NCI-H510A treated with DMSO at 0.1 percent for 48 hours (cell line): ENCODE results near the gene ARL10.
A peak's percentile ranks its signal among the peaks of the same experiment; 100 is the strongest.

Experiments
- DNase-seq: peaks from one replicate; lab custom pipeline; 2025; lab: John Stamatoyannopoulos, UW

ARL10 gene, protein sequence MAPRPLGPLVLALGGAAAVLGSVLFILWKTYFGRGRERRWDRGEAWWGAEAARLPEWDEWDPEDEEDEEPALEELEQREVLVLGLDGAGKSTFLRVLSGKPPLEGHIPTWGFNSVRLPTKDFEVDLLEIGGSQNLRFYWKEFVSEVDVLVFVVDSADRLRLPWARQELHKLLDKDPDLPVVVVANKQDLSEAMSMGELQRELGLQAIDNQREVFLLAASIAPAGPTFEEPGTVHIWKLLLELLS

DNA sequence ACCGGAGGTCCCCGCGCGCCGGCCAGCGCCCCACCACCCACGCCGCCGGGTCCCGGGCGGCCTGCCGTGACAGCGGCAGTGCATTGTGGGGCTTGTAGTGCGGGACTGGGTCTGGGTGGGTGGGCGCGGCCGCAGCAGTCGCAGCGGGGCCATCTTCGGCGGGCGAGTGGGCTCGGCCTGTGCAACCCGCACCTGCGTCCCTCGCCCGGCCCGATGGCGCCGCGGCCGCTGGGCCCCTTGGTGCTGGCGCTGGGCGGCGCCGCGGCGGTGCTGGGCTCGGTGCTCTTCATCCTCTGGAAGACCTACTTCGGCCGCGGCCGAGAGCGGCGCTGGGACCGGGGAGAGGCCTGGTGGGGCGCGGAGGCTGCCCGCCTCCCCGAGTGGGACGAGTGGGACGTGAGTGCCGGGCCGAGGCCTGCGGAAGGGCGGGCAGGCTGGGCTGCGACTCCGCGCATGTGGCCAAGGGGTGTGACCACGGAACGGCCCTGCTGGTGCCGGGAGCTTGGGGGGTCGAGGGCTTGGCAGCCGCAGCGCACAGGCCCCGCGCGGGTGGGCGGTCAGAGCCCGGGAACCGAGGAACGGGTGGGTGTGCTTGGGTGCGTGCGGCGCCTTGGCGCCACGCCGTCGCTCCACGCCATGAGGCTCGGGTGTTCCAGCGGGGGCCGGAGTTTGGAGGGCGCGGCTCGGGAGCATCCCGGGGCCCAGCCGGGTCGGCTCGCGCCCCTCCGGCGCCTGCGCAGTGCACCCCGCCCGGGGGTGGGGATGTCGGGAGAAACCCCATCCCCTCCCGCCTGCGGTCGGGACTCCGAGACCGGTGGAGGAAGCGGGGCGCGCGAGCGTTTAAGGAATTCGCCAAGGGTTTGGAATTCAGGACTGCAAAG is at the start of gene ARL10:
TSS of gene ARL10 (plus strand) at position 137 of the 881 bp plus-strand sequence. CDS start at position 214, 77 bp downstream.
- peak; percentile 4 for DNase-seq

DNA sequence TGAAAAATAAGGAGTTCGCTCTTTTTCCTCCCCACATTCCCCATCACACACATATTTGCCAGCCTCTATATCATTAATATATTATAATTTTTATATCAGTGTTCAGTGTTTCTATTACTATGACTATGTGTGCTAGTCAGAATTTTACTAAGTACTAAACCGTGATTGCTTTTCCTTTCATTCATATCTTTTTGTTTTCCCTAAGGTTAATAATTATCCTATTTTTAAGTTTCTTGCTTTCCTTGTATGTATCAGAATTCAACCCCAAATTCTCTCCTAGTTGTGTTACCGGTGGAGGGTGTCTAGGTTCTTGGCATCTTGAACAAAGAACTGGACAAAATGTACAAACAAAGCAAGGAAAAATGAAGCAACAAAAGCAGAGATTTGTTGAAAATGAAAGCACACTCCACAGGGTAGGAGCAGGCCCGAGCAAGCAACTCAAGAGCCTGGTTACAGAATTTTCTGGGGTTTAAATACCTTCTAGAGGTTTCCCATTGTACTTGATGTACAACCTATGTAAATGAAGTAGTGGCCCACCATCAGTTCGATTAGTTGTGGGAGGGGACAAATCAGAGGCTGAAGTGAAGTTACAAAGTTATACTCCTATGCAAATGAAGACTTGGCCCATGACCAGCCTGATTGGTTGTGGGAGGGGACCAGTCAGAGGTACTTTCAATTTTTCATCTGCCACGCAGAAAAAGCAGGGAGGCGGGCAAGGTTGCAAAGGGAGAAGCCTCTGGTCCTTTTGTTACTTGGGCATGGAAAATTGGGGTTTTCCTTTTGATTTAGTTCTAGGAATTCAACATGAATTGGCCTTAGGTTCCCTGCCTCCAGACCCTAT is 47.5 kb upstream of the ARL10 start:
- DNase-seq = no peak

DNA sequence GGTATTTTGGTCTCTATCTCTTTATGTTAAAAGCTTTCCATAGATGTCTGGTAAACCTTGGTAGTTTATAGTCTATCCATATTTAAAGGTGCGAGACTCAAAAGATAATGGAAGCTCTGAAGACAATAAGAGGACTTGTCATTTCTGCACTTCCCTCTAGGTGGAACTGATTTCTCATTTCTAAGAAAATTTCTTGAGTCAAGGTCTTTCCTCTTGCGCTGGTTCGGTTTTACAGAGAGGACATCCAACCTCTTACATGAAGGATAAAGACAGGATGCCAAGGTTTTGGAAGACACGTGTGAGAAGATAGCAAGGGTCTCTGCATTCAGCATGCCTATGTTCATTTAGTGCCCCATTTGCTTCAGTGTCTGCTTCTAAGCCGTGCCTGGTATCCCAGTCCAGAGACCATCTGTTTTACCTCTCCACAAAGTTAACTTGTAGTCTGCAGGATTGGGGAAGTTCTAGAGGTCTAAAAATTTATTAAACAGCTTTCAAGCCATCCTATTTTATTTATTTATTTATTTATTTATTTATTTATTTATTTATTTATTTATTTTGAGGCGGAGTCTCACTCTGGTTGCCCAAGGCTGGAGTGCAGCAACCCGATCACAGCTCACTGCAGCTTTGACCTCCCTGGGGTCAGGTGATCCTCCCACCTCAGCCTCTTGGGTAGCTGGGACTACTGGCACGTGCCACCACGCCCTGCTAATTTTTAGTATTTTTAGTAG is 45.3 kb upstream of the ARL10 start:
- DNase-seq = no peak

DNA sequence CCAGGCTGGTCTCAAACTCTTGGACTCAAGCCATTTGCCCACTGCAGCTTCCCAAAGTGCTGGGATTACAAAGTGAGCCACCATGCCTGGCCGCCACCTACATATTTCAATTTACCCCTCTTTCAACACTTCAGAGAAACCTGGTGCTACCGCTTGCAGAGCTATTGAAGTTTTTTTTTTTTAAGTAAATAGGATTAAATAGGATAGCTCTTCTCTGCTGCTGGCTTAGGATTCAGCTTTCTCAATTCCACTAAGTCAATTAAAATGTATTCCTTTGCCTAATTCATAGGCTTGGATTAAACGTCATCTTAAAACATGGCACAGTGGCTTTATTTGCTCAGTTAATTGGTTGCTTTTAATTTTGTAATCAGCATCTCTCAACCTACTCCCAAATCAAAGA is 44.7 kb upstream of the ARL10 start:
- DNase-seq = no peak

DNA sequence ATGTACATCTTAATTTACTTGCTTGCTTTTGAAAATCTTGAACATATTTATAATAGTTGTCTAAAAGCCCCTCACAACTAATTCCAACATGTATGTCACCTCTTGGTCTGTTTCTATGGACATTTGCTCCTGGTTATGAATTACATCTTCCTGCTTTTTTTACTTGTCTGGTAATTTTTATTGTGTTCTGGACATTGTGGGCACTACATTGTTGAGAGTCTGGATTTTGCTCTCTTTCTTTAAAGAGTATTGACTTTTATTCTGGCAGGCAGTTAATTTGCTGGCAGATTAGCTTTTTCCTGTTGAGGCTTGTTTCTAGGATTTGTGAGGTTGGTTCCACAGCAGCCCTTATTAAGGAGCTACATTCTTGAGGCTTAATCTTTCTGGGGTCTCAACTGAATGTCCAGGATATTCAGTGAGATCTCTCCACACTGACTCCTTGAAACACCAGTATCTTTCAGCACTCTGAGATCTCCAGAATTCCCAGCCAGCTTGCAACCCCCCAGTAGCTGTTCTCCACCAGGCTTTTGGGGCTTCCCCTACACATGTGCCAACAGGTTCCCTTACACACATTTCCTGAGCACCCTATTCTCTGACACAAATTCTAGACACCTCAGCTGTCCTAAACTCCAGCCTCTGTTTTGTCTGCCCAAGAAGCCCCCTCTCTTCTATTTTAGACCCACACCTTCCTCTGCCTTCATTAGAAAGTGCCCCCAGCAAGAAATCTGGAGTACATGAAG is 31.1 kb upstream of the ARL10 start:
- no peak for DNase-seq

DNA sequence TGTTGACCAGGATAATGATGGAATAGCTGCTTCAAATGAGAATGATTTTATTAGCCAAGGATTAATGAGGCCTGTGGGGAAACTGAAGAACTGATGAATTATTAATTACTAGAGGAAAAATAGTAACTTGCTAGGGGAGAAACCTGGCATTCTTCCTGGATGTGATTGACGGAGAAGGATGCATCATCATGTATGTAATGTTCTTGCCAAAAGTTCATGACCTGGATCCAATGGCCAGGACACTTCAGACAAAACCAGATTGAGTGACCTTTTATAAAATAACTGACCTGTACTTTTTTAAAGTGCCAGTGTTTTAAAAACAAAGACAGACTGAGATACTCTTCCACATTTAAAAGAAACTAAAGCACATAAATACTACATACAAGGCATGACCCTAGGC is 27.4 kb upstream of the ARL10 start:
- no peak for DNase-seq

DNA sequence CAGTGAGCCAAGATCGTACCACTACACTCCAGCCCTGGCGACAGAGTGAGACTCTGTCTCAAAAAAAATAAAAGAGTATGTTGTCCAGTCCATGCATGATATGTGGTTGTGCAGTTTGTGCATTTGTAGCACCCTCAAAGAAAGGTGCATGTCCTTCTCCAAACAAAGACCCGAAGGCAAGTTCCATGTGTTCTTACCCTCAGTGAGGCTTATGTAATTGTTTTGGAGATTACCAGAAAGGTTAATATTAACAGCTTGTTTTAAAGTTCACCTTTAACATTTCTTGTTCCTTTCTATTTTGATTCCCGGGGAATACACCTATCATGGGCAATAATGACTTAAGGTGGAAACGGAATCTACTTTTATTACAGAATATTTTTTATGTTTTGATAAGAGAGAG is 26.0 kb upstream of the ARL10 start:
- no peak for DNase-seq

DNA sequence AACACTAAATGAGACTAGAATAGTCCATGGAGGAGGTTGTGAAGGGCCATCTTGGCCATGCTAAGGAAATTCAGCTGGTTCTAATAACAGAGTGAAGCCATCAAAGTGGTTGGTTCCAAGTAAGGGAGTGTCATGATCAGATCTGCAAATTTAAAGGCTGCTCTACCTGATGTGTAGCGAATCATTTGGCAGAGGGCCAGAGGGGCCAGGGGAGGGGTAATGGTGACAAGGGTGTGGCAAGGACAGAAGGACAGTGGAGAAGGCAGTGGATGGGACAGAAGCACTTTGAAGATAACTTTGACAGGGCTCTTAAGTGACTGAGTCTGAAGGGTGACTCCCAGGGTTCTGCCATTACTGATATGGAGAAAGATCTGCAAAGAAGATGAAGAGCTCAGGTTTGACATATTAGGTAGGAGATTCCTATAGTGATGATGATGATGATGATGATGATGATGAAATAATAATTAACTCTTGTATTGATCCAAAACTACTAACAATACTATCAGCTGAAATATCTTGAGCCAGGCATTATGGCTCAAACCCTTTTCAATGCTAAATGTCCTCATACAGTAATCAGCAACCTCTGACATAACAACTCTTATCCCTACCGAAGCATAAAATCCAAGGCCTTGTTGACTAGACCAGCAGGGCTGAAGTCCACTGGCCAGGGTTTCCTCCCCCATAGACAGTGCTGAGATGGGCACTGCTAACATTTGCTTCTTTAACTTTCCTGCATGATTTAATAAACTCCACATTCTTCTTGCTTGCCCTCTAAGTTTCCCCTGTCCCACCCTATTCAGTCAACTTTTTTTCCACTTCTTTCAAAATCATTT is 23.7 kb upstream of the ARL10 start:
- DNase-seq = no peak

DNA sequence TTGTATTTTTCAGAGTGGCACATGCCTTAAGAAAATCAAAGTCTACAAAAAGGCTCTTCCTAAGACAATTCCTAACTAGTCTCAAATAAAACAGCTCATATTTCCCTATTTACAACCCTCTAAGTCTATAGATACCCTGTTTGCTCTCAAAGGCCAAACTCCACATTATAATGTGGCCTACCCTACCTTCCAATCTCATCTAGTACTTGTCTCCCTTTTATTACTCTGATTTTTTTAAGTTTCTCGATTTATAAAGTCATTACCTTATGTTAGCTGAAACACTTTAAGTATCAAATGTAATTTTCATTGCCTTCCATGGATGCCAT is 23.2 kb upstream of the ARL10 start:
- DNase-seq = no peak

DNA sequence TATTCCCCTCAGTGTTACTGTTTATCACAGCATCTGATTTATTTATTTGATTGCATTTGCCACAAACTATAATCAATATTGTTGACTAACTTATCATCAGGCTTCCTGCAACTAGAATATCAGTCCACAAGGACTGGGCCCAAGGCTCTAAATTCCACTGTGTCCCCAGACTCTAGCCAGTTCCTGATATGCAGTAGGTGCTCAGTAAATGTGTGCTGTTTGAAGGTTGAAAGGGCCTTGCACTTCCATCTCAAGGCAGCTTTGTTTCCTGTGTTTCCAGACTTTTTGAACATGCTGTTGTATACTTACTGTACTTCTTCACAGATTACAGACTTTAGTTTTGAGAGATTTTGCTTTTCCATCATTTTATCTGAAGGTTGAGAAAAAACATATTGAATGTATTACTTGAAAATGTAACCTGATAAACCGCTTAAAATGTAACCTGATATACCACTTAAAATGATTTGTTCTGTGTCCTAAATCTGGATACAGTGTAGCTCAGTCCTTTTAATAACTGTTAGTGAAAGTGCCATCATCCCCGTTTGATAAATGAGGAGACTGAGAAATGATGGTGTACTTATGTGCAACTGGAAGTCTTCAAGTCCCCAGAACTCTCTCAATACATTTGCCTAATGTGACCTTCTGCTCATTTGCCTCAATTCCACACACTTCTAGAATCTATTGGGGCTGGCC is 22.4 kb upstream of the ARL10 start:
- DNase-seq = no peak

DNA sequence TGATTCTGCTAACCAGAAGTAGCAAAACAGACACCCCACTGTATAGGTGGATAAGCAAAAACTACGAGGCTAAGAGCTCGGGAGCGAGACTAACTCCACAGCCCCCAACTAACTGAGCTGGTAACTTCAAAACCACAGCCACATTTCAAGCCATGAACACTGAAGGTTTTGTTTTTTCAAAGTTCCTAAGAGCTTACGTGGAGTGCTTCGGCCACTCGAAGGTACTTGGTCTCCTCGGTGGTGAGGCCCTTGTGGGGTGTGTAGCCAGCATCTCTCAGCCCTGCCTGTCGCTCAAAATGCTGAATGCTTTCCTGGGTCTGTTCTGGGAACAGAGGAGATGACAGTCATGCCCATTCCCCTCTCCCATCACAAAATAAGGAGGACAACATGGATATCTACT is 14.9 kb upstream of the ARL10 start:
- no peak for DNase-seq

DNA sequence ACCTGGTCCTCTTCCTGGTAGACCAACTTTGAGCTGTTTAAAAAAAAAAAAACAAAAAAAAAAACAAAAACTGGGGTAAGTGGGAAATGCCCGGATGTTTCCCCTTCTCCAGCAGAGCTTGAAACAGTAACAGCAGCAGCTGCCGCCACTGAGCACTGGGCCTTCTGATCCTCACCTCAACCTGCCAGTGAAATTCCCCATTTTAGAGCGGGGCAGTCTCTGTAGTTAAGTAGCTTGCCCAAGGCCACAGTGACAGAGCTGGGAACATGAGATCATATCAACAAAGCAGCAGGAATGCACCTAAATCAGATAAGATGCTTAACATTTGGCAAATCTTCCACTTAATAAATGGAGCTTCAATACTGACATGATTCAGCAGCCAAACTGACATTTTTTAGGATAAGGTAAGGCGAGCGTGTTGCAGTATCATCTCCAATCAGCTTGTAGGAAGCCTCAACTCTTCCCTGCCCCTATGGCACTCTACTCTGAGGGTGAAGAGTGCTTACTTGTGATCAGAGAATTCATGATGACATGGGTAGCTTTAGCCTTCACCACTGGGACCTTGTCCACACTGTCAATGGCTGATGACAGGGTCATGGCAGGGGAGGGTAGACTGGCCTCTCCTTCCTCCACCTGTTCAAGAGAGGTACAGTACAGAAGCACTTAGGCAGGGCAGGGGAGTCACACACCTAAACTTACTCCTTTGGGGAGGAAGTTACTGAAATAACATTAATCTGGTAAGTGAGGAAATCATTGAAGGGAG is 13.0 kb upstream of the ARL10 start:
- DNase-seq = no peak

DNA sequence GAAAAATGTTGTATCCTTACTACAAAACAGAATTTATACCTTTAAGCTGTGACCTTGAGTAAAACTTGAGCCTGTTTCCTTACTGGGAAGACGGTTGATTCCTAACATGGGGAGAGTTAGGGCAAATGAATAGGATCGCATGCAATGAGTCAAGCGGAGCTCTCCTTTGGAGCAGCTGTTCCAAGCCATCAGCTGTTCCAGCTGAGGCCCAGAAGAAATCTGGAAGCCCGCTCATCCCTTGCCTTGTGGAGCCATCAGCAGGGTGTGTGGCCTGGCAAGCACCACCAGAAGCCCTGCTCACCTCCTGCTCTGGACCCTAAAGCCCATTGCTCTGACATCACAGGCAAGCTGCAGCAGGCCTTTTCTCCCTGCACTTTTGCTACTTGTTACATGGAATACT is 11.8 kb upstream of the ARL10 start:
- DNase-seq = no peak

DNA sequence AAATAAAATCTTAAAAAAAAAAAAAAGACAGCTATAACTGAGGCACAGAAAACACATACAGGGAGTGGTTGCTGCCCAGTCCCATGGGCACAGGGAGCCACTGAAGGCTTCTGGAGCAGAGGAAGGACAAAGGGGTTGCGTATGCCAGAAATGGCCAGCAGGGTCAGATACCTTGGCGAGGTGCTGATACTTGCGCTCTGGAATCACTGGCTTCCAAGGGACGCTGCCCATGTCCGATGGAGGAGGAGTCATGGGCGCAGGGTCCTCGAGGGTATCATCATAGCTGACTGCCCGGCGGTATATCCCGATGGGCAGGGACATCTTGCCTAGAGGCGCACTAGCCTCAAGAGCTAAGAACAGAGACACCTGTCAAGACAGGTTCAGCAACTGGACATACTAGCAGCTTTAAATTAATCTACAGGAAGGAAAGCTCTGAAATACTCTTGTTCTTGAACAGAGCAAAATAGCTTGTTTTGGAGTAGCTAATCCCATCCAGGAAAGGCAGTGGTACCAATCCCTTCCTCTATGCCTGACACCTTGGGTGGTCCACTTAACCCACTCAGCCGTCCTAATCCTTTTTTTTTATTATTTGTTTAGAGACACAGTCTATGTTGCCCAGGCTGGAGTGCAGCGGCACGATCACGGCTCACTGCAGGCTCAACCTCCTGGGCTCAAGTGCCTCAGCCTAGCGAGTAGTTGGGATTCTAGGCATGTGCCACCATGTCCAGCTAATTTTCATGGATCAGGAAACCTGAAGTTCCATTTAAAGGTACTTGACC is 9.7 kb upstream of the ARL10 start:
- DNase-seq = peak; percentile 18

DNA sequence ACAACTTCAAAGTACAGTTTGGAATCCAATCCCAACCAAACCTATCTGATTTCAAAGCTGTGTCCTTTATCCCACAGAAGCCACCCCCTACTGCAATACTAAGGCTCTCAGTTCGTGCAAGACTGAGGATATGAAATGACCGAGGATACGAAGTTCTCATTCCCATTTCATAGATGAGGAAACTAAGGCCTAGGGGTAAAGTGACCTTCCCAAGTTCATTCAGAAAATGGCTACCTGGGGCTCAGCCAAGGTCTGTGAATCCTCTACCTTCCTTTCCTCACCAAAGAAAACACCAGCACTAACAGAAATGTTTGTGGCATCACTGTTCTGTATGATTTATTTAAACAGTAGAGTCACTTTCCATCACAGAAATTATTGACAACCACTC is 9.1 kb upstream of the ARL10 start:
- DNase-seq = no peak

DNA sequence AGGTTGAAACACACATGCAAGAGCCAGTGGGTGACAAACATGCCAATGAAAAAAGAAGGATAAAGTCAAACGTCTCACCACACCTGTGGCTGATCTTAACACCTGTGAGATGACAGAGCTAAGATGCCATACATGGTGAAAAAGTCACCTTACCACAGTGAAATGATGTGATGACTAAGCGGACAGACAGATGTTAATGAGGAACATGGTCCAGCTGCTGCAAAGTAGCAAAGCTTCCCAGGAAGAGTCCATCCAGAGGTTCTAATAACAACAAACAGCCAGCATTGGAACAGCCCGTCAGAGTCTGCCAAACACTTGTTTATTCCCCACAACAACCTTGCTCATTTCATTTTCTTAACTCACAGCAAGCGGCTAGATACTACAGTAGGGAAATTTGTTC is 5.6 kb upstream of the ARL10 start:
- no peak for DNase-seq

DNA sequence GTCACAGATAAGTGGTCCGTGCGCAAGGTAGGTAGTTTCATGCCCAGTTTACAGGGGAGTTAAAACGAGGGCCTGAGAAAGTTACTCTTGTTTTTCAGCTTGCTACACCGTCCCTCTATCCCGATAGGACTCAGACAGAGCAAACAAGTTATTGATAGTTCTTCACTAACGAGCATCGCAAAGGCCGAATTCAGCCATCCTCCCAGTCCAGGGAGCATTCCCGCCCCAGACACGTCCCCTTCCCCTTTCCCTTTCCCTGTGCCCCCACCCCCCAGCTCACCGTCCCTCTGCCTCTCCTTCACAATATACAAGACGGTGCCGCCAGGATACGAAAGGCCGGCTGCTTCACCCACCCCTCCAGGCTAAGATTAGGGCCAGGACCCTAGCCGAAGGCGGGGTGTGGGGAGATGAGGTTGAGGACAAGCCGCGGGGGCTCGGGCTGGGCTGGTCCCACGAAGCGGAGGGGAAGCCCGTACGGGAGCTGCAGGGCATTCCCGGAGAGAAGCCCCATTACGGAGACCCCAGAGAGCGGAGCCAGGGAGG is 4.3 kb upstream of the ARL10 start:
- no peak for DNase-seq
